Testis (tissue), 2 donors: ENCODE measurements around the gene MTM1.

Experiments used
- POLR2A ChIP-seq: fragments of 450-650 bp; IDR thresholded peaks from one replicate; pipeline ENCODE4 v1.6.1; 2017; ENCODE audit warnings: antibody characterized with exemption, mild to moderate bottlenecking, moderate library complexity
- TF ChIP-seq, protein P1 (sequence below), 3 experiments: fragments of 450-650 bp in 2 of 3; fragments of 200-600 bp in 1 of 3; sonication (generic) in 1 of 3; IDR thresholded peaks; one replicate each; pipeline ENCODE4 v1.5.1; 2016 to 2019; ENCODE audit warnings: antibody characterized with exemption in 3 of 3, mild to moderate bottlenecking in 2 of 3, moderate library complexity in 1 of 3

DNA sequence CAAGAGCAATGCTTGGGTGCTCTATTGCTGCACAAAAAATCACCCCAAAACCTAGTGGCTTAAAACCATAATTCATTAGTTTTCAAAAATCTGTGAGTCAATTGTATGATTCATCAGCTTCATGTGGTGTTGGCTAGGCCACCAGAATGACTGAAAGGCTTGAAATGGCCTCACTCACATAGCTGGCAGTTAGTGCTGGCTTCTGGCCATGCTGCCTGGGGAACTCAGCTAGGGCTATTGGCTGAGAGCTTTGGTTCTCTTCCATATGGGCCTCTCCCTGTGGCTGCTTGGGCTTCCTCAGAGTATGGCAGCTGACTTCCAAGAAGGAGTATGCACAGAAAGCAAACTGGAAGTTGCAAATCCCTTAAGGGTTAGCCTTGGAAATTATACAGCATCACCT is 121.7 kb downstream of the MTM1 start:
- TF ChIP-seq, protein P1, sequence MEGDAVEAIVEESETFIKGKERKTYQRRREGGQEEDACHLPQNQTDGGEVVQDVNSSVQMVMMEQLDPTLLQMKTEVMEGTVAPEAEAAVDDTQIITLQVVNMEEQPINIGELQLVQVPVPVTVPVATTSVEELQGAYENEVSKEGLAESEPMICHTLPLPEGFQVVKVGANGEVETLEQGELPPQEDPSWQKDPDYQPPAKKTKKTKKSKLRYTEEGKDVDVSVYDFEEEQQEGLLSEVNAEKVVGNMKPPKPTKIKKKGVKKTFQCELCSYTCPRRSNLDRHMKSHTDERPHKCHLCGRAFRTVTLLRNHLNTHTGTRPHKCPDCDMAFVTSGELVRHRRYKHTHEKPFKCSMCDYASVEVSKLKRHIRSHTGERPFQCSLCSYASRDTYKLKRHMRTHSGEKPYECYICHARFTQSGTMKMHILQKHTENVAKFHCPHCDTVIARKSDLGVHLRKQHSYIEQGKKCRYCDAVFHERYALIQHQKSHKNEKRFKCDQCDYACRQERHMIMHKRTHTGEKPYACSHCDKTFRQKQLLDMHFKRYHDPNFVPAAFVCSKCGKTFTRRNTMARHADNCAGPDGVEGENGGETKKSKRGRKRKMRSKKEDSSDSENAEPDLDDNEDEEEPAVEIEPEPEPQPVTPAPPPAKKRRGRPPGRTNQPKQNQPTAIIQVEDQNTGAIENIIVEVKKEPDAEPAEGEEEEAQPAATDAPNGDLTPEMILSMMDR (IDR thresholded peaks at IDR 0.05), result no peak
- no peak for TF ChIP-seq POLR2A
